ENCODE data around the gene TECPR2. TPM values are rescaled to one million over a fixed set of nuclear protein-coding genes. Genes with fewer than 3 reads are reported as not detected.

TECPR2 gene
- total RNA-seq, 1 donor: 16.1 TPM

- TF ChIP-seq CTCF (IDR thresholded peaks at IDR 0.05; ENCODE audit: insufficient read depth, low read length): no peak
- H3K4me3 ChIP-seq (ENCODE audit: low read depth, low read length): no peak overlapping the region
- DNase-seq (ENCODE audit: low read depth): no peak
These were observed 106.5 kb downstream of the TECPR2 start for GRCh38 chr14:102469261-102469660.

GRCh38 chr14:102471921-102472790 lies 109.4 kb downstream of the TECPR2 start:
- H3K4me3 ChIP-seq (ENCODE audit: low read depth, low read length): no peak overlapping the region
- TF ChIP-seq CTCF (IDR thresholded peaks at IDR 0.05; ENCODE audit: insufficient read depth, low read length): no peak
- no peak for DNase-seq (ENCODE audit: low read depth)

GRCh38 chr14:102472791-102473150 lies 110.0 kb downstream of the TECPR2 start:
- no peak for DNase-seq (ENCODE audit: low read depth)
- no peak overlapping the region for H3K4me3 ChIP-seq (ENCODE audit: low read depth, low read length)
- TF ChIP-seq CTCF (IDR thresholded peaks at IDR 0.05; ENCODE audit: insufficient read depth, low read length): no peak

GRCh38 chr14:102473559-102473958 lies 110.8 kb downstream of the TECPR2 start:
- no peak overlapping the region for H3K4me3 ChIP-seq (ENCODE audit: low read depth, low read length)
- TF ChIP-seq CTCF (IDR thresholded peaks at IDR 0.05; ENCODE audit: insufficient read depth, low read length): no peak
- DNase-seq (ENCODE audit: low read depth): no peak

- no peak overlapping the region for H3K4me3 ChIP-seq (ENCODE audit: low read depth, low read length)
- DNase-seq (ENCODE audit: low read depth): peak; percentile 31
- TF ChIP-seq CTCF (IDR thresholded peaks at IDR 0.05; ENCODE audit: insufficient read depth, low read length): no peak
These were observed 112.2 kb downstream of the TECPR2 start for GRCh38 chr14:102474934-102475333.

GRCh38 chr14:102479107-102479506 lies 116.4 kb downstream of the TECPR2 start:
- no peak overlapping the region for H3K4me3 ChIP-seq (ENCODE audit: low read depth, low read length)
- TF ChIP-seq CTCF (IDR thresholded peaks at IDR 0.05; ENCODE audit: insufficient read depth, low read length): no peak
- no peak for DNase-seq (ENCODE audit: low read depth)

Measured in fibroblast of the aortic adventitia (primary cell).